Measurements from ENCODE around the gene CAMSAP3. TPM values are rescaled to one million over a fixed set of nuclear protein-coding genes. Genes with fewer than 3 reads are reported as not detected.

Gene CAMSAP3
- total and polyA plus RNA-seq, 10 of the 15 experiments (the other 5 are each of a cell fraction or from before 2014, with no cell fraction given), result 0.03 to 6.3 (median 0.72) TPM

- H3K4me3 ChIP-seq, result no peak overlapping the region
- ChIA-PET SMC1A (ENCODE audit: uncharacterized antibody, unreplicated experiment) (no interaction called here), RAD21 (ENCODE audit: unreplicated experiment) (no interaction called here), POLR2A (no interaction called here), CTCF (no interaction called here)
- no peak for ATAC-seq
- H3K27me3 ChIP-seq (replicated peaks in 1 of 2; ENCODE audit: control insufficient read depth in 2 of 2, insufficient read depth in 2 of 2, low read length in 1 of 2), result no peaks in the 10 kb centered on the region
- H3K36me3 ChIP-seq (ENCODE audit: control insufficient read depth in 2 of 2, insufficient read depth in 2 of 2, low read length in 1 of 2), result no peaks in the 10 kb centered on the region
- H2AFZ ChIP-seq (ENCODE audit: control insufficient read depth, low read depth, low read length), result no peak overlapping the region
- no TSS peak for BruUV-seq (replicated peaks)
- FAIRE-seq, result no peak
- H3K79me2 ChIP-seq (ENCODE audit: control insufficient read depth, insufficient read depth, low read length), result no peaks in the 10 kb centered on the region
- 37% methylated on average over 30 of the region's 31 CpGs for WGBS (ENCODE audit: insufficient coverage, insufficient replicate concordance, low lambda C conversion rate, missing lambda C conversion rate)
- in situ Hi-C loops (cut with MboI), result no loop called here
- no peak overlapping the region for H3K9ac ChIP-seq (ENCODE audit: control insufficient read depth, insufficient read depth, low read length)
- no peak overlapping the region for H3K27ac ChIP-seq (ENCODE audit: control insufficient read depth, insufficient read depth)
- H3K9me3 ChIP-seq (replicated peaks; ENCODE audit: control insufficient read depth, insufficient read depth, low read length), result no peaks in the 10 kb centered on the region
- H3K4me2 ChIP-seq (ENCODE audit: control insufficient read depth, insufficient read depth), result no peak overlapping the region
- no peaks in the 10 kb centered on the region for H3K4me1 ChIP-seq (ENCODE audit: control insufficient read depth, insufficient read depth, low read length)
- H4K20me1 ChIP-seq (ENCODE audit: control insufficient read depth, insufficient read depth), result no peaks in the 10 kb centered on the region
- no peak for DNase-seq (ENCODE audit: low read depth, low spot score)
- intact Hi-C loops (cut with micrococcal nuclease; ENCODE audit: unreplicated experiment), result no loop called here
- TF ChIP-seq RFX5 (IDR thresholded peaks at IDR 0.05; ENCODE audit: low read depth, low read length), result no peak
- TF ChIP-seq EGR1 (IDR thresholded peaks at IDR 0.05; ENCODE audit: borderline replicate concordance in 1 of 2, low read depth in 2 of 2, low read length in 2 of 2), result no peak
- no peak for TF ChIP-seq POLR2A (IDR thresholded peaks at IDR 0.05; ENCODE audit: low read depth, low read length)
- no peak for TF ChIP-seq JUND (IDR thresholded peaks at IDR 0.05; ENCODE audit: low read depth, low read length)
- no peak for TF ChIP-seq RCOR1 (conservative IDR thresholded peaks at IDR 0.05; ENCODE audit: low read depth, low read length)
- TF ChIP-seq ASH2L (IDR thresholded peaks at IDR 0.05; ENCODE audit: borderline replicate concordance, low read depth), result no peak
- TF ChIP-seq MEF2A (IDR thresholded peaks at IDR 0.05; ENCODE audit: insufficient read depth, low read depth, low read length), result no peak
- no peak for TF ChIP-seq ETV6 (conservative IDR thresholded peaks at IDR 0.05 in 1 of 2, IDR thresholded peaks at IDR 0.05 in 1 of 2; ENCODE audit: borderline replicate concordance in 1 of 2, low read depth in 1 of 2)
- TF ChIP-seq ATF3 (IDR thresholded peaks at IDR 0.05; ENCODE audit: borderline replicate concordance, extremely low read depth, low read depth, low read length), result no peak
- no peak for TF ChIP-seq SMAD1 (IDR thresholded peaks at IDR 0.05; ENCODE audit: low read depth, partially characterized antibody)
- TF ChIP-seq CBFB (IDR thresholded peaks at IDR 0.05; ENCODE audit: low read depth), result no peak
- no peak for TF ChIP-seq ZNF687 (IDR thresholded peaks at IDR 0.05)
Measured at GRCh38 chr19:7610491-7611240, 15.0 kb downstream of the CAMSAP3 start.
